CD4-positive, alpha-beta T cell treated with Interleukin-21 for 1 hour (primary cell): ENCODE measurements around the gene MARK2.
"Not testable (repeated sequence)": the region's sequence is repeated elsewhere in the genome, so short reads cannot be mapped to it uniquely, and the experiment has no call there.

Experiments used
- DNase-seq: peaks from one replicate; pipeline ENCODE4 v3.0.0-alpha.2; 2020

Gene MARK2

DNA sequence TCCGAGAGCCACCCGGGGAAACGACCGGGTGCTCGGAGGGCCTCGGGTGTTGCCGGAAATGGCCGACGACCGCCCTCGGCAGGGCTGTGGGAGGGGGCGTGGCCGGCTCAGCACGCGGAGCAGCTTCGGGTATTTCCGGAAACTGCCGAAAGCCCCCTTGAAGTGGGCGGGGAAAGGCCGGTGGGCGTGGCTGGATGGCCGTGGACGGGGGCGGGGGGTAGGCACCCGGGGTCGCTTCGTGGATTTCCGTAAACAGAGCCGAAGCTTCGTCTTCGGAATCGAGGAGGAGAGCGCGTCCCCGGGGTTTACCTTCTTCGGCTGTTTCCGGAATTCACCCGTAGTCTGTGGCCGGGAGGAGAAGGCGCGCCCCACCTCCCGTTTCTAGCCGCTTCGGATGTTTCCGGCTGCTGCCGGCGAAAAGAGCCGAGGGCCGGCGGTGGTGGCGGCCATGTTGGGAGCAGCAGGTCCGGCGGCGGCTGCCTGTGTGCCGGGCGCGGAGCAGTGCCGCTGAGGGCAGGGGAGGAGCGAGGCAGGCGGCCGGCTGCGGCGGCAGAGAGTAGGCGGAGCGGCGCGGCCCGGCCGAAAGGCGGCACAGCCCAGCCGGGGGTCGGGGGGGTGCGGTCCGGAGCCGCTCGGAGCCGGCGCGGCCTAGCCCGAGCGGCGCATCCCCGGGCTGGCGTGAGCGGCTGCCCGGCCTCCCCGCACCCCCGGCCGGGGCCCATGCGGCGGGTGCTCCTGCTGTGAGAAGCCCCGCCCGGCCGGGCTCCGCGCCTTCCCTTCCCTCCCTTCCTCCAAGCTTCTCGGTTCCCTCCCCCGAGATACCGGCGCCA lies at the start of gene MARK2:
MARK2 (plus strand) TSS at position 433 of the 830 bp plus-strand sequence; CDS start at position 830, 397 bp downstream.
- DNase-seq = peak; percentile 99

DNA sequence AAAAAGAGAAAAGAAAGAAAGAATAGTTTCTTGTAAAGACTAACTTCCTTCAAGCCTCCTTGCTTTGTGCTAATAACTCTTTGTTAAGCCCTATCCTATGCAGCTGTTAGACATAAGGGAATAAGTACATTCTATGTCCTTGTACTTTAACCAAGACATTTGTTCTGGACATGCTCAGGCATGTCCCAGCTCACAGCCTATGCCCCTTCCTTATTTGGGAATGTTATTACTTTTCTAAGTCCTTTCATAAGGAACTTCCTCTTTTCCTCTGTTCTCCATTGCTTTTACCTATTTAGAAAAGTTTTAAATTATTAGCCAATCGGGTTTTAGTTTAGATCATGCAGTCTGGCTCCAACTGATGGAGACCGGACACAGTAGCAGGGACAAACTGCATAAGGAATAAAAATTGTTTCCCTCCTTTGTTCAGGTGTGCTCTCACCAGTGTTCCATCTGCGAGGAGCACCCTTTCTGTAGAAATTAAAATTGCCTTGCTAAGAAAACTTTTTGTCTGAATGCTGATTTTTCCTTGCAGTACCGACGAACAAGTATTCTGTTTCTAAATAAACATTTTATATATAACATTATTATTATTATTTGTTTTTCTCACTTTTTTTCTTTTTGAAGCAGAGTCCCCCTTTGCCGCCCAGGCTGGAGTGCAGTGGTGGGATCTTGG lies 47.3 kb upstream of the MARK2 start:
- DNase-seq = no peak

DNA sequence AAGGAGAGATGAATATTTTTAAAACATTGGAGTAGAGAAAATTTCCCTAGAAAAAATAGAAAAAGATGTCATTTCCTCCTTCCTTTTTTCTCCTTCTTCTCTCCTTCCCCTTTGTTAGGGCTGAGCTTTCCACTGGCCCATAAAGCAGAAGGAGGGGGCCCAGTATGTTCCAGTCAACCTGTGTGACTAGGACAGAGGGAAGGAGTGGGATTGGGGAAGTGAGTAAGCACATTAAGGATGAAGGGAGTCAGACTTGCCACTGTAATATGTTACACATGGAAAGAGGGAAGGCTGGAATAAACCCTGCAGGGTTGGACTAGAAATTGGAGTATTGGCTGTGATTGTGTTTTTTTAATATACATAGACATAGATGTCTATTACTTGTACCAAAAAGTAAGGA lies 45.7 kb upstream of the MARK2 start:
- DNase-seq = no peak

DNA sequence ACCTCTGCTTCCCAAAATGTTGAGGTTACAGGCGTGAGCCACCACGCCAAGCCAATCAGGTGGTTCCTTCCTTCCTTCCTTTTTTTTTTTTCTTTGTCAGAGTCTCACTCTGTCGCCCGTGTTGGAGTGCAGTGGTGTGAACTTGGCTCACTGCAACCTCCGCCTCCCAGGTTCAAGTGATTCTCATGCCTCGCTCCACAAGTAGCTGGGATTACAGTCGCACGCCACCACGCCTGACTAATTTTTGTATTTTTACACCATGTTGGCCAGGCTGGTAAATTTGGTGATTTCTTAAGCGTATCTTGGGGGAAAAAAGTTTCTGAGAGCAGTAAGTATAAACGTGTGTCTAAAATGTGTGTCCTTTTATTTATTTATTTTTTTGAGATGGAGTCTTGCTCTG lies 43.8 kb upstream of the MARK2 start:
- DNase-seq = no peak

DNA sequence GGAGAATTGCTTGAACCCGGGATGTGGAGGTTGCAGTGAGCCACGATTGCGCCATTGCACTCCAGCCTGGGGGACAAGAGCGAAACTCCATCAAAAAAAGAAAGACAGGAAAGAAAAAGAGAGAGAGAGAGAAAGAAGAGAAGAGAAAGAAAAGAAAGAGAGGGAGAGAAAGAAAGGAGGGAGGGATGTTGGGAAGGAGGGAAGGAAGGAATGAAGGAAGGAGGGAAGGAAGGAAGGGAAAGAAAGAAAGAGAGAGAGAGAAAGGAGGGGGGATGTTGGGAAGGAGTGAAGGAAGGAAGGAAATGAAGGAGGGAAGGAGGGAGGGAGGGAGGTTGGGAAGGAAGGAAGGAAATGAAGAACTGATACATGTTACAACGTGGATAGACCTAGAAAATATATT lies 38.0 kb upstream of the MARK2 start:
- DNase-seq = no peak

DNA sequence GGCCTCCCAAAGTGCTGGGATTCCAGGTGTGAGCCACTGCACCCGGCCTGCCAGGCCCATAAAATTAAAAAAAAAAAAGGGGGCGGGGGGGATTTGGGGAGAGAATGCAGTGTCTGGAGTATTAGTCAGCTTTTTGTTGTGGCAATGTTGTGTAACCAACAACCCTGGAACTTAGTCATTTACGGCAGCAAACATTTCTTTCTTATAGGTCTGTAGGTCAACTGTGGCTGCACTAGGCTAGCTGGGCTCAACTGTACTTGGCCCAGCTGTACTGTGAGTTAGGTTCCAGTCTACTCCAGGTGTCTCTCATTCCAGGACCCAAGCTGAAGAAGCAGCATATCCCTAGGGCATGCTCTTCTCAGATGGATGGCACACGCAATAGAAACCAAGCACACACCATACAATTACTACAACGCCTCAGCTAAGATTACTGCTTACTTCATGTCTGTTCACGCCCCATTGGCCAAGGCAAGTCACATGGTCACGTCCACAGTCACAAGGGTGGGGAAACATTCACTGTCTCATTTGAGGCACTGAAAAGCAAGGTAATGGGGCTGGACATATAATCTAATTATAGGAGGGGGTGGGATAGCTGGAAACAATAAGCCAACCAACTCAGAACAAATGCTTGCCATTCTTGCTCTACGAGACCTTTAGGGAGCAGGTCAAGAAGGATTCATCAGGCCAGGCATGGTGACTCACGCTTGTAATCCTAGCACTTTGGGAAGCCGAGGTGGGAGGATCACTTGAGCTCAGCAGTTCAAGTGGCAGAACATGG lies 36.1 kb upstream of the MARK2 start:
- DNase-seq = no peak

DNA sequence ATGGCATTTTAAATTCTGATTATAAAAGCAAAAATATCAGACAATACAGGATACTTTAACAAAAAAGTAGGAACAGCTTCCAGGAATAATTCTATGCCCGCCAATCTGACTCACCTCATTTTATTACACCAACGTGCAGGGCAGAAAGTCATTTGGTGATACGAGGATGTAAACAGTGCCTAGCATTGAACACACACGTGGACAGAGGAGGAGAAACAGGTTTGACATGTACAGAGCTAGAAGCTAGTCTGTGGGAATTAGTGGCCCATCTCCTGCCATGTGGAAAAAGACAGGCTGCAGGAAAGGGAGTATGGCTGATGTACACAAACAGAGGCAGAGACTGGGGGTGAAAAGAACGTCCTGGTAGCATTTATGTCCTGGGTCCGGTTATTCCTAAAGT lies 34.7 kb upstream of the MARK2 start:
- no peak for DNase-seq

DNA sequence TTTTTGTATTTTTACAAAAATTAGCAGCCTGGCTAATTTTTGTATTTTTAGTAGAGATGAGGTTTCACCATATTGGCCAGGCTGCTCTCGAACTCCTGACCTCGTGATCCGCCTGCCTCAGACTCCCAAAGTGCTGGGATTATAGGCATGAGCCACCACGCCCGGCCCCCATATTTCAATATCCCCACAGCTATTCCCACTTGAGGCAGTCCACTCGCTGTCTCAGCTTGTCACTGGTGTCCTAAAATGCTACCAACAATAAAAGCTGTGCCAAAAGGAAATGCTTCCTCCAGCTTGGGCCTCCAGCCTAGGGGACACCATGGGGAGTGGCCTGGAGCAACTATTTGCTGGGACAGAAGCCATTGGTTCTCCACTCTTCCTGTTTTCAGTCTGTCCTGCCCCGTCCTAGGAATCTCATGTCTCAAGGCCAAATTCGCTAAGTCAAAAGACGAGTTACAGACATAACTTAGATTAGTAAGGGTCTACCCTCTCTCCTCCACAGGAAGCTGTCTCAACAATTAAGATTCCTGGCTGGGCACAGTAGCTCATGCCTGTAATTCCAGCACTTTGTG lies 33.0 kb upstream of the MARK2 start:
- no peak for DNase-seq

DNA sequence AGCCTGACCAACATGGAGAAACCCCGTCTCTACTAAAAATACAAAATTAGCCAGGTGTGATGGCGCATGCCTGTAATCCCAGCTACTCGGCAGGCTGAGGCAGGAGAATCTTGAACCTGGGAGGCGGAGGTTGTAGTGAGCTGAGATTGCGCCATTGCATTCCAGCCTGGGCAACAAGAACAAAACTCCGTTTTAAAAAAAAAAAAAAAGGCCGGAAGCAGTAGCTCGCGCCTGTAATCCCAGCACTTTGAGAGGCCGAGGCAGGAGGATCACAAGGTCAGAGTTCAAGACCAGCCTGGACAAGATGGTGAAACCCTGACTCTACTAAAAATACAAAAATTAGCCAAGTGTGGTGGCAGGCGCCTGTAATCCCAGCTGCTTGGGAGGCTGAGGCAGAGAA lies 28.5 kb upstream of the MARK2 start:
- DNase-seq = not testable (repeated sequence)

DNA sequence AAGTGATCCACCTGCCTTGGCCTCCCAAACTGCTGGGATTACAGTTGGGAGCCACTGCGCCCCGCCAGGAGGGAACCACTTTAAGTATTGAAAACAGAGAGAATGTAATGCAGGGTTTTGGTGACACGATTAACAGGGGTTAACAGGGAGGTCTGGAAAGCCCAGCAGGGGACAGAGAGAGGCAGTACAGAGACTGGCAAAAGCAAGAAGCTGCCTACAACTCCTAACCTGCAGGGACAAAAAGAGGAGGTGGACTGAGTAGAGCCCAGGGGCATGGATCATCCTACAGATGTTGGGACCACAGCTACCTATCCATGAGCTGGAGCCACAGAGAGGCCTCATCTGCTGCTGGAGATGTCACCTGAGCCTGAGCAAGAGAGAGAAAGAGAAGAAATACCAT lies 27.4 kb upstream of the MARK2 start:
- no peak for DNase-seq

DNA sequence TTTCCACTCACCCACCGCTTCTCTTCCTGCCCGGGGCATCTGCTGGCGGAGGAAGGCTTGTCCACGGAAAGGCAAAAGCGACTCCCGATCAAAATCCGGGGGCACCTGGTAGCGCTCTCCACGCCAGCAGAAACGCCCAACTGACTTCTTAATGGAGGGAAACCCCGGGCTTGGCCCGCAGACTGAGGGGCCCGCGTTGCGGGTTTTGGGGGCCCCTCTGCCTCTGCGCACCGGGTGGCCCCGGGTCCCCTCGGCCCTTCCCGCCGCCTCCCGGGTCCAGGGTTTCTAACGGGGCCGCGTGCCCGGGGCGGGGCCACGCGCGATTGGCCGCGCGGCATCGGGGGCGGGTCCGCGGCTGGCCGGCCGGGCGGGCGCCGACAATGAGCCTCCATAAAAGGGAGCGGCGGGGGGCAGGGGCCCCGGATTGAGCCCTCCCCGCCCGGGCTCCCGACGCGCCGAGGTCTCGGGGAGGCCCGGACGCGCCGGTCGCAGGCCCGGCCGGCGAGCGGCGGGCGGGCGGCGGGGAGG lies 25.8 kb upstream of the MARK2 start, which contains the start of gene SPINDOC:
SPINDOC (plus strand) TSS at position 422 of the 528 bp plus-strand sequence. CDS start 231 bp downstream, outside the sequence.
- DNase-seq = peak; percentile 79

DNA sequence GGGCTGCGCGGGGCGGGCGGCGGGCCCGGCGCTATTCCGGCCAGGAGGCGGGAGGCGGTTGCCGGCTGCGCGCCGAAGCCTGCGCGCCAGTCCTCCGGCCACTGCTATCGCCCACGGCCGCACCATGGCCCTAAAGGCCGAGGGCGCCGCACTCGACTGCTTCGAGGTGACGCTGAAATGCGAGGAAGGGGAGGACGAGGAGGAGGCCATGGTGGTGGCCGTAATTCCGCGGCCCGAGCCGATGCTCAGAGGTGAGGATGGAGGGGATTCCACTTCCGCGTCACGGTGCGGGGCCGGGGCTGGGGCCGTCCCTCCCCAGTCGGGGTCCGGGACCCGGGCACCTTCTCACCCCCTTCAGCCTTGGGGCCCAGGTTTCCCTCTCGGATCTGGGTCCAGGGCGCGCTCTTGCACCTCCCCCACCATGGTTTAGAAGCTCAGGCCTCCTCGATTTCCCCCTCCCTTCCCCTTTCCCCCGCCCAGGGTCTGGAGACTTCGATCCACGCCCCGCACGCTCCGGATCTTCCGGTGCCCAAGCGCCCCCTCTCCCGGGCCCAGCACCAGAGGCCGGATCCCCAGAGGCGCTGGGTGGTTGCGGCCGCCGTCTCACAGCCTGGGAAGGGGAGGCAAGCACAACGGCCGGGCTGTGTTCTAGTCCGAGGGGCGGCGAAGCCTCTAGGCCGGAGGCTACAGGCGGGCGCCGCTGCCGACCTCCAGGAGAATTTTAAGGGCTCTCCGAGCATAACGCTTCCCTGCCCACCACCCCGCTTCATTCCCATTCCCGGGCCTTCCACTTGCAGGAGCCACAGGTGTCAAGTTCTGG lies 25.1 kb upstream of the MARK2 start:
- peak; percentile 35 for DNase-seq

DNA sequence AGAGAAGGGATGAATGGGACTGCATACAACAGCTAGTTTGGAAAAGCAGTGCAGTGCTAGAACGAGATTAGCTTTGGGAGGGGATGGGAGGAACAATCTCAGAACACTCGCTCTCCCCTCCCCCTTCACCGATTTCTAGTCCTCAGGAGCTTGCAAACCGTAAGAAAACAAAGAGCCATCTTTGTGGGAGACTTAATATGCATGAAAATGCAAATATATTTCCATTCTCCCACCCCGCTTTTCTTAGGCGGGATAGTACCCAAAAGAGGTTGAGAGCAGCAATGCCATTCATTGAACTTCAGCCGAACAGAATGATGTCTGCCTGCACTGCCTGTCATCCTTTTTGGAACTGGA lies 24.6 kb upstream of the MARK2 start:
- DNase-seq = no peak

DNA sequence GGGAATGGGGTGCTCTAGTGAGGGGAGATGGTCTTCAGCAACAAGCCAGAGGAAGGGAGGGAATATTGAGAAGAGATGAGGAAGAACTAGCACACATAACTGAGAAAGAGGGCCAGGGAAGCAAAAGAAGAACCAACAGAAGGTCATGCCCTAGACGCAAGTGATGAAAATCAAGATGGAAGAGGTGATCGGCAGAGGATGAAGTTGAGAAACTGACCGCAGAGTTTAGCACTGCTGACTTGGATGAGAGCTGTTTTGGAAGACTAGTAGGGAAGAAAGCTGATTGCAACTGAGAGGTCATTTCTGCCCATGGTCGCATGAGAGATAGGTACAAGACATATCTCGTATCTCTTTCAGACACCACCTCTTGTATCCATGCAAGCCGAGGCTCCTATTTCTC lies 22.7 kb upstream of the MARK2 start:
- DNase-seq = no peak

DNA sequence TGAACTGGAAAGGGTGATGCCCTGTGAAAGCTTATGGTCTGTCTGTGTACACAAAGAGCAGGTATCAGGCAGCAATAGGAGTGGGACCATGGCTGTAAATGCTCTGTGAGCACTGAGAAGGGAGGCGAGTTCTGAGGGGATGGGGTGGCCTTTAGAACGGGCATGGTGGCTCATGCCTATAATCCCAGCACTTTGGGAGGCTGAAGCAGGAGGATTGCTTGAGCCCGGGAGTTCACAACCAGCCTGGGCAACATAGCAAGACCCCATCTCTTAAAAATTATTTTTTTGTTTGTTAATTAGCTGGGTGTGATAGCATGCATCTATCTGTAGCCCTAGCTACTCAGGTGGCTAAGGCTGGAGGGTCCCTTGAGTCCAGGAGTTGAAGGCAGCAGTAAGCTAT lies 22.2 kb upstream of the MARK2 start:
- no peak for DNase-seq

DNA sequence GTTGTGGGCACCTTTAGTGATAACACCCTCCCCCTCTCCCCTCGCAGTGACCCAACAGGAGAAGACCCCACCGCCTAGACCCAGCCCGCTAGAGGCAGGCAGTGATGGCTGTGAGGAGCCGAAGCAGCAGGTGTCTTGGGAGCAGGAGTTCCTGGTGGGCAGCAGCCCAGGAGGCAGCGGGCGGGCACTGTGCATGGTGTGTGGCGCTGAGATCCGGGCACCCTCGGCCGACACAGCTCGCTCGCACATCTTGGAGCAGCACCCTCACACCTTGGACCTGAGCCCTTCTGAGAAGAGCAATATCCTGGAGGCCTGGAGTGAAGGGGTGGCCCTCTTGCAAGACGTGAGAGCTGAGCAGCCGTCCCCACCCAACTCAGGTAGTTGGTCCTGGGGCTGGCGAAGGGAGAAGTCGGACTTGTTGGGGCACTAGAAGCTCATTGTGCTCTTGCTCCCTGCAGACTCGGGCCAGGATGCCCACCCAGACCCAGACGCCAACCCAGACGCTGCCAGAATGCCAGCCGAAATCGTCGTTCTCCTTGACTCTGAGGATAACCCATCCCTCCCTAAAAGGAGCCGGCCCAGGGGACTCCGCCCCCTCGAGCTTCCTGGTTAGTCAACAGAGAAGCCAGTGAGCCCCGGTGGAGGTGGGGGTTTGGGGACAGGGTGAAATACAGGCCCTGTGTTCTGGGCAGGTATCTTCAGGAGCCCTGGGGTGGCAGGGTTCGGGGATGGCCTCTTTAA lies 21.0 kb upstream of the MARK2 start:
- no peak for DNase-seq

DNA sequence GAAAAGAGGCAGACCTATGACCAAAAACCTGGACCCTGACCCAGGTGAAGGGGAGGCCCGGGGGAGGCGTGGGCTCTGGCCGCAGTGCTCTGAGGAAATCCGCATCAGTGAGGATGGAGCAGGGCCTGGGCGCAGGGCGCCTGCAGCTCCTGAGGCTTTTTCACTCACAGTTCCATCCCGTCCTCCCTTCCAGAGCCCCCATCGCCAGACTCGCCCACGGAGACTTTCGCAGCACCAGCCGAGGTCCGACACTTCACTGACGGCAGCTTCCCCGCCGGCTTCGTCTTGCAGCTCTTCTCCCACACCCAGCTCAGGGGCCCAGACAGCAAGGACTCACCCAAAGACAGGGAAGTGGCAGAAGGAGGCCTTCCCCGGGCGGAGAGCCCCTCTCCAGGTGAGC lies 20.3 kb upstream of the MARK2 start:
- DNase-seq = no peak

DNA sequence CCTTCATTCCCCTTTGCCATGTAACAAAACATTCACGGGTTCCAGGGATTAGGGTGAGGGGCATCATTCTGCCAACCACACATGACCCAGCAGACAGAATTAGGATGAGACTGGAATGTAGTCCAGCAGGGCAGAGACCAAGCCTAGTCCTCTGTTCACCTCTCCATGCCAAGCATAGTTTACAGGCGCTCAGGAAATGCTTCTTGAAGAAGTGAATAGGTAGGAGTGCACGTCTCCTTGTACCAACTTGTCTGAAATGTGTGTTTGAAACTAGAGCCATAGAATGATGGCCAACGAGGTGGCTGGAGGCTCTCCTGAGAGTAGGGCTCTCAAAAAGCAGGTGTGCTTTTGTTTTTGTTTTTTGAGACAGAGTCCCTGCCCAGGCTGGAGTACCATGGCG lies 17.5 kb upstream of the MARK2 start:
- no peak for DNase-seq

DNA sequence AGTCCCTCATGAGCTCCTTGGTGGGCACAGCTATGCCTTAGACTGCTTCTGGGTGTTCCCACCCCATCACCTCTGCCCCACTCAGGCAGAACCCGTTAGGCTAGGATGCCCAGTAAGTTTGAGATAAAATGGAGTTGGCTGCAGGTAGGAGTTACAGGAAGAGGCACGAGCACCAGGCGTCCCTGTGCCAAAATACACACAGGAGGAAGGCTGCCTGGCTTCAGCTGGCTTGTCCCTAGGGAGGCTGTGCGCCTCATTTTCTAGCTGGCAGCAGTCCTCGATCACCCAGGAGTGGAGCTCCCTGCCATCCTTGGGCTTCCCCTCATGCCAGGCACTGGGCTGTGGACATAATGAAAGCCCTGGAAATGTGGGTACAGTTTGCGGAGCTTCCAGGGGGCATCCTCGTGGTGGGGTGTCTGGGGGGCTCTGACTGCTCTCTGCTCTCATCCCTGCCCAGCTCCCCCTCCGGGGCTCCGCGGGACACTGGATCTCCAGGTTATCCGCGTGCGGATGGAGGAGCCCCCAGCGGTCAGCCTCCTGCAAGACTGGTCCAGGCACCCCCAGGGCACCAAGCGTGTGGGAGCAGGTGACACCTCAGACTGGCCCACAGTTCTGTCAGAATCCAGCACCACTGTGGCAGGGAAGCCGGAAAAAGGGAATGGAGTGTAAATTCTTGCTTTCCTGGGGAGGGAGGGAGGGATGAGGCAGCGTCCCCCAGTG lies 12.3 kb upstream of the MARK2 start:
- DNase-seq = no peak

DNA sequence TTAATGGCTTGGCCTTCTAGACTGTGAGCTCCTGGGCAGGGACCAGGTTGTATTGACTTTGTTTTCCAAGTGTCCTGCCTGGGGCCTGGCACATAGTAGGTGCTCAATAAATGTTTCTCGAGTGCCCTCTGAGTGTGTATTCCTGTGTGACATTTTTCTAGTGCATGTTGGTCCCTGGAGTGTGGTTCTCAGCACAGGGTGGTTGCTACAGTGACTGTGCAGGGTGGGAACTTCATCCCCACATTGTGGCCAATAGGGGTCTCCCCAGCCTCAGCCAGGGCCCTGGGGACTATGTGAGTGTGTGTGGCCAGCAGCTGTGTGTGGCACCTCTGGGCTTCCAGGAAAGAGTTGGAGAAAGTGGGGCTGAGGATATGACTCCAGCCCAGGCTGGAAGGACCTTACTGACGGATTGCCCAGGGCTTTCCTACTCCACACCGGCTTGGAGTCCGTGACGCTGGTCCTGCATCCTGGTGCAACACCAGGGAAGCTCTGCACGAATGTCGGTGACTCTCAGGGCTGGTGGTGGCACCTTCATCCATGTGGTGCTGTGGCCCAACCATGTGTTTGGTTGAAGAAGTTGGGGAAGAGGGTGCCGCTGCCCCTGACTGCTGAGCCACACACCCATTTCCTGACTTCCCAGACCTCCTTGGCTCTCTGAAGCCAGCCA lies 9.0 kb upstream of the MARK2 start:
- DNase-seq = no peak
